Stimulated activated CD8-positive, alpha-beta memory T cell treated with anti-CD3 and anti-CD28 coated beads, Interleukin-7, amount 100 ng/mL, for 24 hours (primary cell): ENCODE results near the gene NTHL1.
A peak's percentile ranks its signal among the peaks of the same experiment; 100 is the strongest.

Experiments
- DNase-seq: peaks from one replicate; pipeline ENCODE4 v3.0.0-alpha.2; 2020; ENCODE audit warnings: low read depth

Gene NTHL1

DNA sequence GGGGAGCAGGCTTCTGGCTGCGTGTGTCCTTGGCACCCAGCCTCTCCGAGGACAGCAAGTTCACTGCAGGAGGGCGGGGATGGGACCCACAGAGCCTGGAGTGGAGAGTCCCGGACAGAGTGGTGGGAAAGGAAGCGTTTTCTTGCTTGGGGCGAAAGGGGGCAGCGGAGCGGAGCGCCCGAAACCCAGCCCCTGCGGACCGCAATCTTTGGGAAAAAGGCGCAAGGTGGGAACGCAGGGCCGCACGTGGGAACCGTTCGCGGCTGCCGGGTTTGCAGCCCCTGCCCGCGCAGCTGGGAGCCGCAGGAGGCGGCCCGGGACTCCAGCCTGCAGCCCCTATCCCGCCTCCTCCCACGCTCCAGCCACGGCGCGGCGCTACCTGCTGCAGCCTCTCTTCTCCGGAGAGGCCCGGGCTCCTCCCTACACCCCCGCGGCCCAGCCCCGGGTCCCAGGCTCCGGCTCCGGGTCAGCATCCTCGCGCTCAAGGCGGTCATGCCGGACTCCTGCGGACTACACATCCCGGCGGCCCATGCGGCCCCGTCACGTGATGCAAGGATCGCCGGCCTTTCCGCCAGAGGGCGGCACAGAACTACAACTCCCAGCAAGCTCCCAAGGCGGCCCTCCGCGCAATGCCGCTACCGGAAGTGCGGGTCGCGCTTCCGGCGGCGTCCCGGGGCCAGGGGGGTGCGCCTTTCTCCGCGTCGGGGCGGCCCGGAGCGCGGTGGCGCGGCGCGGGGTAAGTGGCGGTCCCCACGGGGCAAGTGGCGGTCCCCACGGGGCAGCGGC, at the start of gene NTHL1, which contains the start of gene TSC2:
Gene NTHL1, minus strand, starts transcription at position 505 of the 786 bp plus-strand sequence. Its CDS starts 11 bp downstream, at position 494.
Gene TSC2, plus strand, starts transcription at position 656 of the 786 bp plus-strand sequence. CDS start 631 bp downstream, outside the sequence.
- DNase-seq = peak; percentile 87

DNA sequence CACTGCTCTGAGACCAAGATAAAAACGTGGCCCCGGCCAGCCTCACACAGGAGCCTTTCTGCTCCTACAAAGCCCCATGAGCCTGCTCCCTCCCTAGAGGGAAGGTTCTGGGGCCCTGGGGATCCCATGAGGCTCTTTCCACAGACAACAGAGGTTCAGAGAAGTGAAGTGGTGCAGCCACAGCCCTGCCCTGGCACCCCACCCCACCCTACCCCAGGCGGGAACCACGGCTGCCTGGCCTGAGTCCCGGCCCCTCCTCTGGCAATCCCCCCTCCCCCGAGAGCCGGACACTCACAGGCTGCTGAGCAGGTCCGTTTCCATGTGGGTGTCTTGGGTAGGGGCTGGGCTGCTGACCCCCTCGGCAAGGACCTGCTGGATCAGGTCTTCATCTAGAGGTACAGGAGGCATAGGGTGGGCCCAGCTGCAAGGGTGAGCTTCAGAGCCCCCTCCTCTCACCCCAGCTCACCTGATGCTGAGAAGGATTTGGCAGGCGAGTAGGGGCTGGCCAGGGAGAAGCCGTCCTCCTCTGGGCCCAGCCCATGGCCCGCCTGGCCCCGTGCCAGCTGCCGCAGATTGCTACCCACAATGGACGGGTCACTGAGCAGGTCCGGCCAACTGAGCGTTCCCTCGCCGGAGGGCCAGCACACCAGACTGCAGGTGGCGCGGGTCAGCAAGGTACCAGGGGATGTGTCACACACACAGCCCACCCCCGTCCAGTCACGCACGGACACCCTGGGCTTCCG, 49.4 kb upstream of the NTHL1 start:
- DNase-seq = no peak

DNA sequence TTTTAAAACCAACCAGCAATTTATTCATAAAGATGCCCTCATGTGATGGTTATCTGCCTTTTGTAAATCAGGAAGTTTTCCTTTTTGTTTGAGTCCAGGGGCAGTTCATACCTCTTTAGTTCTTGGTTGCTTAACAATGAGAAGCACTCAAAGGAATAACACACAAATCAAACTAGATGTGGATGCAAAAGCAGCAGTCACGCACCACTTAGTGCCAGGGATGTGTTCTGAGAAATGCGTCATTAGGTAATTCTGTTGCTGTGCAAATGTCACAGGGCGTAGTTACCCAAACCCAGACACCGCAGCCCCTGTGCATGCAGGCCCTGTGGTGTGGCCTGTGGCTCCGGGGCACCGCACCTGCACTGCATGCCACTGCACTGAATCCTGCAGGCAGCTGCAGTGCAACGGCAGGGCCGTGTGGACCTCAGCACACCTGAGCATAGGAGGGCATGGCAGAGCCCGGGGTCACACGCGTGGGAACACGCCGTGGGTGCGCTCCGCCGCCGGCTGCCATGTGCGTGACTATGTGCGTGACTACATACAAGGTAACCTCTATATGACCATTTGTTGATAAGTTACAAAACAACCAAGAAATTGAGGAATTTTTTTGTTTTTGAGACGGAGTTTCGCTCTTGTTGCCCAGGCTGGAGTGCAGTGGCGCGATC, 48.4 kb upstream of the NTHL1 start:
- DNase-seq = no peak

DNA sequence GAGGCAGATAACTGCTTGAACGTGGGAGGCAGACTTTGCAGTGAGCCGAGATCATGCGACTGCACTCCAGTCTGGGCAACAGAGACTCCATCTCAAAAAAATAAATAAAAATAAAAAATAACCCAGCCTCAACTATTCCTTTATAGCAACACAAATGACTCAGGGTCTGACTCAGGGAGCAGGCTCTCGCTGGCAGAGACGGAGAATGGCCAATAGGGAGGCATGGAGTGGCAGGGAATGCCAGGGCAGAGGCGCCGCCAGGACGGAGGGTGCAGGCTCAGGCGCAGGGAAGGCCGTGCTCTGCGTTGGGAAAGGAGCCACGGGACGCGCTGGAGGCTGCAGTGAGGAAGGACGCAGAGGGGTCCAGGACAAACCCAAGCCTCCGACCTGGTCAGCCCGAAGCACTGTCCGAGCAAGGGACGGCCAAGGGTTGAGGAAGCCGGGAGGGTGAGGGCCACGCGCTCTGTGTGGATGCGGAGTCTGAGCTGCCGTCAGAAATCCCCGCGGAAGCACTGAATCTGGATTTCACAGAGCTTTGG, 47.8 kb upstream of the NTHL1 start:
- DNase-seq = no peak

DNA sequence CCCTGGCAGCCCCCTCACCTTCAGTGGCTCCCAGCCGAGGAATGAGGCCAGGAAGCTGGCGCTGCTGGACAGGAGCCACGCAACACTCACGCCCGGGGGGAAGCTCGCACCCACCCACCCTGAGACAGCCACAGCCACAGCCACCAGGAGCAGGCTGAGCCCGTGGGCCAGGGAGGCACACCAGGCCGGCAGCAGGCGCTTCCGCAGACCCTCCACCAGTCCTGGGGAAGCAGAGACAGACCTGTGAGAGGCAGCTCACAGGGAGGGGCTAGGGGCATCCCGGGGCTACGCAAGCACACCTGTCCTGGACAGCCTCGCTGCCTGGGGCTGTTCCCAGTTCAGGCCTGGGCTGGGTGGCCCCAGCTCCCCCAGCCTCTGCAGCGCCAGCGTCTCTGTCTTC, 46.2 kb upstream of the NTHL1 start:
- no peak for DNase-seq

DNA sequence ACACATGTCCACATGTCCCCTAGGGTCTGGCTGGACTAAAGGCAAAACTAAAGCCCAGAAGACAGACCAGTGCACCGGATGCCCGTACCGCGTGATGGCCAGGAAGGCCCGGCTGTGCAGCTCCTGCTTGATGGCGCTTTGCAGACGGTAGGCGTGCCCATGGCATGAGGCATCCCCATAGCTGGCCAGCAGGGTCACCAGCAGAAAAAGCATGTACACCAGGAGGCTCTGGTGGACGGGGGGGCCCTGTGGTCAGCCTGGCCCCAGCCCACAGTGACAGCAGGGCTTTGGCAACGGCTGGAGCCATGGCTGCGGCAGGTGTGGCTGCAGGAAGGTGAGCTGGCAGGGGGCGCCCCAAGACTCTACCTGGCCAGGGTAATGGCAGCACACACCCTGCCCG, 45.2 kb upstream of the NTHL1 start:
- DNase-seq = no peak

DNA sequence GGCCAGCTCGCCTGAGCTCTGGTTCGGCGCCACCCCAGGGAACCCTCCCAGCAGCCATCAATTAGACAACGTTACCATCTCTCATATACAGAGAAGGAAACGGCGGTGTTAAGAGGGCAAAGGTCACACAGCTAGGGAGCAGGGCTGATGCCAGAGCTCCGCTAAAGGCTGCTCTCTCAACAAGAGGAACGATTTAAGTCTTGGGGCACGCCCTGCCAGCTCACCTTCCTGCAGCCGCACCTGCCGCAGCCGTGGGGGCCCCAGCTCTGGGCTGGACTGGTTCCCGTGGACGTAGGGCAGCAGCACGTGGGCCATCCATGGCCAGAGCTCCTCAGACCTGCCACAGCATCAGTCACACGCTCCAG, 44.6 kb upstream of the NTHL1 start:
- DNase-seq = no peak

DNA sequence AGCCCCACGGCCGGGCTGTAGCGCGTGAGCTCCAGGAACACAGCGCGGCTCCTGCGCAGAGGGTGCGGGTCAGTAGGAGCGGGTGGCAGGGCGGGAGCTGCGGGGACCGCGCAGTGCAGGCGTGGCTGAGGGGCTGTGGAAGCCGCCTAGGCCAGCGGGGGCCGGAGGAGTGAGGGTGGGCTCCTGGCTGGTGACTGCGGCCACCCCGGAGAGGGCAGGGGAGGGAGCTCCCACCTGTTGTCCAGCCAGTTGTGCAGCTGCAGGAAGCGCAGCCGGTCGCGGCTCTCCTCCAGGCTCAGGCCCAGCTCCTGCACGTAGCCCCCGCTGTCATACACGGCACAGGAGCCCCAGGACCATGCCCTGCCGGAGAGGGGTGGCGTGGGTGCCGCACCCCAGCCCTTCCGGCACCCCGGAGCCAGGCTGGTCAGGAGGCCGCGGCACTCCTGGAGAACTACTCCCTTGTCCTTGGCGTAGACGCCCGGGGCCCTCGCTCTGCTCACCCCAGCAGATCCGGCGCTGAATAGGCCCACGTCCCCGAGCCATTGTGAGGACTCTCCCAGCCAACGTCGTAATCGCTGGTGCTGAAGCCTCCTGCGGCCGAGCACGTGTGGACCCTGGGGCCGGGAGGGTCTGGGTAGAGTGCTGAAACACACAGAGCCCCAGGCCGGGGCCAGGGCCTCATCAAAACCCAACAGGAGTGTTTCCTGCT, 44.1 kb upstream of the NTHL1 start:
- no peak for DNase-seq

DNA sequence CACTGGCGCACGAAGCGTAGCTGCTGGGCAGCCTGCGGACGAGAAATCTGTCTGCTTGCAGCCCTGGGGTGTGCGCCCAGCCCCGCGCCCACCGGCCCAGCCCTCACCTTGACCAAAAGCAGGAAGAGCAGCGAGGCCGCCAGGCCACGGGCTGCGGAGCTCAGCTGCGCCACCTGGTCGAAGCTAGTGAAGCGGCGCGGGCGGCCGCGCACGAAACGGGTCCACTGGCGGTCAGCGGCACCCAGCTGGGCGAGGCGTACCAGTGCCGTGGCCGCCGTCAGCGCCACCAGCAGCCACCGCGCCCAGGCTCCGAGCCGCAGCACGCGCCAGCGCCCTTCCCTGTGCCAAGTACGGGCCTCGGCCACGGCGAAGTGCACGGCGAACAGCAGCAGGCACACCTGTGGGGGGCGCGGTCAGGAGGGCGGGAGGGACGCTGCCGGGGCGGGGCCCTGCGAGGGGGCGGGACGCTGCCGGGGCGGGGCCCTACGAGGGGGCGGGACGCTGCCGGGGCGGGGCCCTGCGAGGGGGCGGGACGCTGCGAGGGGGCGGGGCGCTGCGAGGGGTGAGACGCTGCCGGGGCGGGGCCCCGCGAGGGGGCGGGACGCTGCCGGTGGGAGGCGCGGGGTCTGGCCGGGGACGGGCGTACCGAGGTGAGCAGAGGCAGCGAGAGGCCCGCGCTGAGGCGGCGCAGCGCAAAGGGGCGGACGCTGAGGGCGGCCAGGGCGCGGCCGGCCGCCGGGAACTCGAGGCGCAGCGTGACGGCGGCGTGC, 43.3 kb upstream of the NTHL1 start:
- no peak for DNase-seq

DNA sequence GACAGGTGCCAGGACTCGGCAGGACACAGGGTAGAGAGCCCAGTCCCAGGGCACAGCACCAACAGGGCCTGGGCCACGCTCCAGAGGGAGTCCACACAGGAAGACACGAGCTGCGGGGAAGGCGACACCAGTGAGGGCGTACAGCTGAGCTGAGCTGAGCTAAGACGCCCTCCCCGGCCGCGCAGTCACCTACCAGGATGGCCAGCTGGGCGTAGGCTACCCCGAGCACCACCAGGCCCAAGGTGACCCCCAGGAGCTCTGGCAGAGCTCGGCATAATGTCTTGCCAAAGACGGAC, 42.8 kb upstream of the NTHL1 start:
- no peak for DNase-seq

DNA sequence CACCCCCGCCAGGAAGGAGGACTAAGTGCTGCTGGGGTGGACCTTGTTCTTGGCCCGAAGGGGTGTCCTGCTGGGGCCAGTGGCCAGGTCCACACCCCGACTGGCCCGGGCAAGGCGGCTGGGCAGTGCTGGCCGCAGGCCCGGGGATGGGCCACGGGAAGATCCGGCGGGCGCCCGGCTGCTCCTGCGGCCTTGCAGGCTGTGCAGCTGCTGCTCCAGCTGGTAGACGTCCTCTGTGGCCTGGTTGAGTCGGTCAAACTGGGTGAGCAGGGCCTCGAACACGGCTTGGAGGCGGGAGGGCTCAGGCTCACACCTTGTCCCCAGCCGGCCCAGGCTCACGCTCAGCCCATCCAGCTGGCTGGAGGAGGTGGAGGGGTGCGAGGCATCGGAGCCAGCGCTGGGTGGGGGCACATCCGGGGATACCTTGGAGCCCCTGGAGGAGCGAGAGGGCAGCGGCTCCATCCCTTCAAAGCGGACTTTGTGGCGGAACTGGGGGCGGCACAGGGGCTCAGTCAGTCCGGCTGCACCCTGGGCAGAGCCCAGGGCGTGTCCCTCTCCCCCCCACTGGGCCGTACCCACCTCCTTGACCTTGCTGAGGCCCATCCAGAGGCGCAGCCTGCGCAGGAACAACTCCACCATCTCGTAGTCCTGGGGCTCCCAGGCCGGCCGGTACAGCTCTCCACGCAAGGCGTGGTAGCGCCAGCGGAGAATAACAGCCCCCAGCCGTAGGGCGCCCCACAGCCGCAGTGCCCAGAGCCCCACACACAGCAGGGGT, 42.3 kb upstream of the NTHL1 start:
- DNase-seq = no peak

DNA sequence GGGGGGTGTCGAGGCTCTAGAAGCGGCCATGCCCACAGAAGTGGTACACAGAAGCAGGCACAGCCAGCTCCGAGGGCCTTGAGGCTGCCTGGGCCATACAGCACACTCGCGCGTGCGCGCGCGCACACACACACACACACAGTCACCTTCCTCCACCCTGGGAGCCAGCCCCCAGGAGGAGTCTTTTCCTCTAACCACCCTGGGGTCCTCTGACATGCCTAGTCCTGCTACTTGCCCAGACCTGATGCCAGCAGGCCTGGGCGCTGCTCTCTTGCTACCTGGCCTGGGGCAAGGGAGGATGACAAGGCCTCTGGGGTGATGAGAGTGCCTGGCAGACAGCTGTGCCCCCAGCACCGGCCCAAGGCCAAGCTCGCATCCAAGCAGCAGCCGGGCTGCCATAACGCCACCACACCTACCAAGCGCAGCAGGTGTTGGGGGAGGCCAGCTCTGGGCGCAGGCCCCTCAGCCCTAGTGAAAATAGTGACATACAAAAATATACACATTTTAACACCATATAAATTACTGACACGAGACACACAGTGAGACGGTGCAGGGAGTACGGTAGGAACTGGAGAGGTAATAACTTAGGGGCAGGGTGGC, 41.2 kb upstream of the NTHL1 start:
- DNase-seq = no peak

DNA sequence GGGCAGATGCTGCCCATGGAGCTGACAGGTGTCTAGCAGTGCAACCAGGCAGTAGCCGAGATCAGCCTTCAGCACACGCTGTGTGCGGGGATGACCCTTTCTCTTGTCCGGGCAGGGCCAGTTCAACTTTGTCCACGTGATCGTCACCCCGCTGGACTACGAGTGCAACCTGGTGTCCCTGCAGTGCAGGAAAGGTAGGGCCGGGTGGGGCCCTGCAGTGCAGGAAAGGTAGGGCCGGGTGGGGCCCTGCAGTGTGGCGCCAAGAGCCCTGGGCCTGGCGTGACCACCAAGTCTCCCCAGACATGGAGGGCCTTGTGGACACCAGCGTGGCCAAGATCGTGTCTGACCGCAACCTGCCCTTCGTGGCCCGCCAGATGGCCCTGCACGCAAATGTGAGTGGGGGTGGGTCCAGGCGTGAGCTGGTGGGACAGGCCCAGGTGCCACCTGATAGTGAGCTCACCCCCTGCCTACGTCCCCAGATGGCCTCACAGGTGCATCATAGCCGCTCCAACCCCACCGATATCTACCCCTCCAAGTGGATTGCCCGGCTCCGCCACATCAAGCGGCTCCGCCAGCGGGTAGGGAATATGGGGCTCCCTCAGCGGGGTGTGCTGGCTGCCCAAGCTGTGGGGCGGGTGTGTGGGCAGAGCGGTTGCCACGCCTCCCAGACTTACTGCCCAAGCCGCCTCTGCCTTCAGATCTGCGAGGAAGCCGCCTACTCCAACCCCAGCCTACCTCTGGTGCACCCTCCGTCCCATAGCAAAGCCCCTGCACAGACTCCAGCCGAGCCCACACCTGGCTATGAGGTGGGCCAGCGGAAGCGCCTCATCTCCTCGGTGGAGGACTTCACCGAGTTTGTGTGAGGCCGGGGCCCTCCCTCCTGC, 40.4 kb upstream of the NTHL1 start:
- no peak for DNase-seq

DNA sequence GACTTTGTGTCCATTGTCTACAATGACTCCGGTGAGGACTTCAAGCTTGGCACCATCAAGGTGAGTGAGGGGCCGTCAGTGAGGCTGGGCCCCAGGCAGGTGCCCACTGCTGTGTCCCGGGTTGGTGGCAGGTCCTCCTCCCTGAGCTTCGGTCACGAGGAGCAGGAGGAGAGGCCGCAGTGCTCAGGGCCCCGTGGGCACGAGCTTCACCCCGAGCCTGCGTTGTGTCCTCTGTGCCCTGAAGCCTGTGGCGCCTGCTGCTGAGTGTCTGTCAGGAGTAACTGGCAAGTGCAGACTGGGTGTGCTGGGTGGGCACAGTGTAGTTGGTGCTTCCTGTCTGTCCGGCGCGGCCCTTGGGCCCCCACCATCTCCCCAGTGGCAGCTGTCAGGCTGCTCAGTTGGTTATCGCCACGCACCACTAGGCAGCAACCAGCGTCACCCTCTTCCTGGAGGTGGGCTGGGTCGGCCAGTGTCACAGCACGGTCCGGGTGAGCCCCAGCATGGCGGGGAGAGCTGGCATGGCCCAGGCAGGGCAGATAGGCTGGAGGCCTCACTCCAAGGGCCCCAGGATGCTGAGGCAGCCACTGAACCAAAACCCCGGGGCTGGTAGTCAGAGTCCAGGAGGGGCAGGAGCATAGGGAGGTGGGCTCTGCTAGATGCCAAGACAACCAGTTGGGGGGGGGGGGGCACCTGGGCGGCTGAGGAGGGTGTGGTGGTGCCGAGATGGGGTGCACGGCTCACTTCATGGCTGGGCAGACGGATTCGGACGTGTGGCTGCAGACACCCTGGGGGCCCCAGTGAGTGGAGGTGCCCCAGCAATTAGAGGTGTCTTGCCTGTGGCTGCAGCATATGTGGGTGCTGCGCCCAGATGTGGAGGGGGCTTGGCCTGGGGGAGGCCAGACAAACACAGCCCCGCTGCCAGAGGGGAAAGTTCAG, 39.4 kb upstream of the NTHL1 start:
- no peak for DNase-seq

DNA sequence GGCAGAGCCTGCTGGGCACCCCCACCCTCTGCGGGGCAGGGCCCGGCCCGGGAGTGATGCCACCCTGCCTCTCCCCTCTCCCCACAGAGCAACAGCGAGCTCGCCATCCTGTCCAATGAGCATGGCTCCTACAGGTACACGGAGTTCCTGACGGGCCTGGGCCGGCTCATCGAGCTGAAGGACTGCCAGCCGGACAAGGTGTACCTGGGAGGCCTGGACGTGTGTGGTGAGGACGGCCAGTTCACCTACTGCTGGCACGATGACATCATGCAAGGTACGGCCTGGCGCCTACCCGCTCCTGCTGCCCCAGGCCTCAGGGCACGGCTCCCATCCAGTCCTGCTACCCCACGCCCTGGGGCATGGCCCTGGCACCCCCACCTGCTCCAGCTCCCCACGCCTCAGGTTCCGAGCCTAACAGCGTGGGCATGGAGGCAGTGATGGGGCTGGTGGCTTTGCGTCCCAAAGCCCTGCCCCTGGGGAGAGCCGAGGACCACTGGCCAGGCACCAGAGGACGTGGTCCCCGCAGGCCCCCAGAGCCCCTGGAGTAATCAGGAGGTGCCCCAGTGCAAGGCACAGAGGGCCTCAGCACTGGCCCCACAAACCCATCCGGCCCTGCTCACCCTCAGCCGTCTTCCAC, 38.6 kb upstream of the NTHL1 start:
- DNase-seq = no peak

DNA sequence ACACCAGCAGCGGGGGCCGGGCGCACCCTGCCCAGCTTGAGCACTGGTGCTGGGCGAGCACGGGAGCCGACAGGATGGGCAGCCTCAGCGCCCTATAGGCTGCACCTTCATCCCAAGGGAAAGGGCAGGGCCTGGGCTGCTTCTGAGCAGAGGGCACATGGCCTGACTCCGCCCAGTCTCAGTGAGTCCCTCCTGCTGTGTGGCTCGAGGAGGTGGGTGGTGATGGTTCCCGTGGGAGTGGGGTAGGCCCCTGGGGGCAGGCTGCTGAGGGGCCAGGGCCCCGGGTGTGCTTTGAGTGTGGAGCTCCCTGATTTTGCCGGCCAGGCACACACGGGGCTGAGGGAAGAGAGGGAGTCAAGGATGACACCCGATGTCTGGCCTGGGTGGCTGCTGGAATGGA, 38.0 kb upstream of the NTHL1 start:
- DNase-seq = no peak

DNA sequence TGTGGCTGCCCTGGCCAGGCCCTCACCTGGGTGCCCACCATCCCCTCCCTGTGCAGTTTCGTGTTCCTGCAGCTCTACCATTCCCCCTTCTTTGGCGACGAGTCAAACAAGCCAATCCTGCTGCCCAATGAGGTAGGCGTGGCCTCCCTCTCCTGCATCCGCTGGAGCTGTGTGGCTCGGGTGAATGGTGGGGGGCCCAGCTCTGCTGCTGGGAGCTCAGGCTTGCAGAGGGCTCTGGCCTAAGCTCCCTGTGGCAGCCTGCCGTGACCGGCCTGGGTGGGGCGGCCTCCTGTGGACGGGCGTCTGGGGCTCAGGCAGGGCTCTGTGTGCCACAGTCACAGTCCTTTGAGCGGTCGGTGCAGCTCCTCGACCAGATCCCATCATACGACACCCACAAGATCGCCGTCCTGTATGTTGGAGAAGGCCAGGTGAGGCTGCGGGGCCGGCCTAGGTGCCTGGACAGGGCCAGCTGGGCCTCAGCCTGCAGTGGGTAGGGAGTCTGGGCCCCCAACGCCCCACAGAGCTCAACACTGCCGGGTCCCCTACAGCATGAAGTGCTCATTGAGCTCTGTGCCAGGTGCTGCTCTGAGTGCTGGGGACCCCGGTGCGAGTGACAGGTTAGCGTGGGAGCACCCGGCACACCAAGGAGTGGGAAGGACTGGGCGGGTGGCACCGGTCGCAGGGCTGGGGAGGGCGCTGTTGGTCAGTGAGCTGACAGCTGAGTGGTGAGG, 37.4 kb upstream of the NTHL1 start:
- DNase-seq = no peak
